Right hindlimb (tissue), 1 donor: ENCODE data around the gene EMILIN3.
A peak's percentile ranks its signal among the peaks of the same experiment; 100 is the strongest.

Experiments used
- DNase-seq: peaks from one replicate; pipeline ENCODE4 v3.0.0-alpha.2; 2018

The EMILIN3 gene, protein sequence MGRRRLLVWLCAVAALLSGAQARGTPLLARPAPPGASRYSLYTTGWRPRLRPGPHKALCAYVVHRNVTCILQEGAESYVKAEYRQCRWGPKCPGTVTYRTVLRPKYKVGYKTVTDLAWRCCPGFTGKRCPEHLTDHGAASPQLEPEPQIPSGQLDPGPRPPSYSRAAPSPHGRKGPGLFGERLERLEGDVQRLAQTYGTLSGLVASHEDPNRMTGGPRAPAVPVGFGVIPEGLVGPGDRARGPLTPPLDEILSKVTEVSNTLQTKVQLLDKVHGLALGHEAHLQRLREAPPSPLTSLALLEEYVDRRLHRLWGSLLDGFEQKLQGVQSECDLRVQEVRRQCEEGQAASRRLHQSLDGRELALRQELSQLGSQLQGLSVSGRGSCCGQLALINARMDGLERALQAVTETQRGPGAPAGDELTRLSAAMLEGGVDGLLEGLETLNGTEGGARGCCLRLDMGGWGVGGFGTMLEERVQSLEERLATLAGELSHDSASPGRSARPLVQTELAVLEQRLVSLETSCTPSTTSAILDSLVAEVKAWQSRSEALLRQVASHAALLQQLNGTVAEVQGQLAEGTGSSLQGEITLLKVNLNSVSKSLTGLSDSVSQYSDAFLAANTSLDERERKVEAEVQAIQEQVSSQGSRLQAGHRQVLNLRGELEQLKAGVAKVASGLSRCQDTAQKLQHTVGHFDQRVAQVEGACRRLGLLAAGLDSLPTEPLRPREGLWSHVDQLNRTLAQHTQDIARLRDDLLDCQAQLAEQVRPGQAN

GRCh38 chr20:41366546-41367392 is at the start of gene EMILIN3:
EMILIN3 (minus strand) TSS chr20:41366818; CDS start chr20:41366634, 184 bp downstream.
- DNase-seq = peak; percentile 64

GRCh38 chr20:41415191-41415590 is 48.6 kb upstream of the EMILIN3 start:
- no peak for DNase-seq

- DNase-seq = no peak
Measured at GRCh38 chr20:41413169-41413568, 46.6 kb upstream of the EMILIN3 start.

GRCh38 chr20:41412324-41413120 is 45.9 kb upstream of the EMILIN3 start:
- DNase-seq = no peak

DNA sequence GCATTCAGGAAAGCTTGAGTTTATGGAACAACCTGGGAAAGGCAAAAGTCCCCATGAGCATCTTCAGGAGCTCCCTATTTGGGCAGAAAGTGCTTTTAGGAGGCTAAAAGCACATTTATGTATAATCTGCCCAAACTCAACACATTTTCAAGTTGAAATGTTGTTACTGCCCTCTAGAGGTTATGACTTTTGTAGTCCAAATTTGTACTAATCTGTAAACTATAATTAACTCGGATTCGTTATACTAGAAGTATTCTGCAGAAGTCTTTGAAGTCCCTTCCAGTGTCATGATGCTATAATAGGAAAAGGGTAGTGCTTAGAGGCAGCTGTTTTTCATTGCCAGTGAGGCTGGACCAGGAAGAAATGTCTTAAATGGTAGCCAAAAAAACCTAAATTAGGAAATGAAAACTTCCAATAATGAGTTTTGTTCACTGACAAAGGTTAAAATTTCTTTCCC is 44.8 kb upstream of the EMILIN3 start:
- no peak for DNase-seq

- peak; percentile 85 for DNase-seq
Measured at GRCh38 chr20:41408986-41409385, 42.4 kb upstream of the EMILIN3 start.

GRCh38 chr20:41408156-41408794 is 41.7 kb upstream of the EMILIN3 start:
- no peak for DNase-seq

DNA sequence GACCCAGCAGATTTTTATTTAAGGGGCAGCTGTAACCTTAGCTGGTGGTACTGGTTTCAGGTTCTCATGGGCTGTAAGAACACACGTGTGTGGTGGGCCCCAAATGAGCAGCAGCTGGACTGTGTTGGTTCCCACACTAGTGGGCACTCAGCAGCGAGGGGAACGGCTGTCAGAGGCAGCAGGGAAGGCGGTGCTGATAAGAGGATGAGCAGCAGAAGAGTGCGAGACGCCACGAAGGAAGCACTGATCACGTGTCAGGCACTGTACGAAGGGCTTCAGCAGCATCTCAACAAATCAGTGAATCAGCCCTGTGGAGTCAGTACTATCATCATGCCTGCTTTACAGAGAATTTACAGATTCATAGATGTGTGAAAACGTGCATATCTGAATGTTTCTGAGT is 41.0 kb upstream of the EMILIN3 start:
- DNase-seq = no peak

GRCh38 chr20:41406896-41407444 is 40.4 kb upstream of the EMILIN3 start:
- no peak for DNase-seq

DNA sequence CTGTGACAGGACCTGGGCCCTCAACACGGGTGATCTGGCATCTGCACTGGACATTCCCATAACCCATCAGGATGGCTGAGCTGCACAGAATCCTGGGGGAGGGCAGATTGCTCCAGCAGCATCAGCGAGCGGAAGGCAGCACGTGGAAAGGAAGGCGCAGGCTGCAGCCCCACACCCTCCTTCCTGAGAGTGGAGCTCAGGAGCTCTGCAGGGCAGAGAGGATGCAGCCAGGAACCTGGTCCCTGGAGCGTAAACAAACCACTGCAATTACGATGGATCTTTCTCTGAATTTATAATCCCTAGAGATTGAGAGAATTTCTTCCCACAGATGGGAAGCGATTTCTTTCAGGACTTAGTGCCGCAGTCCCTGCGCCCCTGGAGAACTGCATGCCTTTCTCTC is 39.7 kb upstream of the EMILIN3 start:
- no peak for DNase-seq

DNA sequence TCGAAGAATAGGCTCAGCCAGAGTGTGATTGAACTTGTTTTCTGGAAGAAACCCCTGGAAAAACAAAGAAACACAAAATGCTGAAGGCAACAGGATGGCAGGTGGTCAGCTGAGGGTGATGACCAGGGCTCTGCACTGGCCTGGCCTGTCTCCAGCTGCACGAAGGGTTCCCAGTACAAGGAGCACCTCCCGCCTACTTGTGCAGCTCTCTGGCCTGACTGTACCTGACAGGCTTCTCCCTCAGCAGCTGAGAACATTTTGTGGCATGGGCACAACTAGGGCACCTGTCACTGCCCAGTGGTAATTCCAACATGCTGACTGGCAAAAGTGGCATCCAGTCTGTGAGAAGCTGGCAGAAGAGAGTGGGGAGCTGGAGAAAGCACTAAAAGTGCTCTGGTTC is 38.8 kb upstream of the EMILIN3 start:
- no peak for DNase-seq

GRCh38 chr20:41403604-41404003 is 37.0 kb upstream of the EMILIN3 start:
- no peak for DNase-seq

GRCh38 chr20:41398408-41398807 is 31.8 kb upstream of the EMILIN3 start:
- DNase-seq = peak; percentile 72

DNA sequence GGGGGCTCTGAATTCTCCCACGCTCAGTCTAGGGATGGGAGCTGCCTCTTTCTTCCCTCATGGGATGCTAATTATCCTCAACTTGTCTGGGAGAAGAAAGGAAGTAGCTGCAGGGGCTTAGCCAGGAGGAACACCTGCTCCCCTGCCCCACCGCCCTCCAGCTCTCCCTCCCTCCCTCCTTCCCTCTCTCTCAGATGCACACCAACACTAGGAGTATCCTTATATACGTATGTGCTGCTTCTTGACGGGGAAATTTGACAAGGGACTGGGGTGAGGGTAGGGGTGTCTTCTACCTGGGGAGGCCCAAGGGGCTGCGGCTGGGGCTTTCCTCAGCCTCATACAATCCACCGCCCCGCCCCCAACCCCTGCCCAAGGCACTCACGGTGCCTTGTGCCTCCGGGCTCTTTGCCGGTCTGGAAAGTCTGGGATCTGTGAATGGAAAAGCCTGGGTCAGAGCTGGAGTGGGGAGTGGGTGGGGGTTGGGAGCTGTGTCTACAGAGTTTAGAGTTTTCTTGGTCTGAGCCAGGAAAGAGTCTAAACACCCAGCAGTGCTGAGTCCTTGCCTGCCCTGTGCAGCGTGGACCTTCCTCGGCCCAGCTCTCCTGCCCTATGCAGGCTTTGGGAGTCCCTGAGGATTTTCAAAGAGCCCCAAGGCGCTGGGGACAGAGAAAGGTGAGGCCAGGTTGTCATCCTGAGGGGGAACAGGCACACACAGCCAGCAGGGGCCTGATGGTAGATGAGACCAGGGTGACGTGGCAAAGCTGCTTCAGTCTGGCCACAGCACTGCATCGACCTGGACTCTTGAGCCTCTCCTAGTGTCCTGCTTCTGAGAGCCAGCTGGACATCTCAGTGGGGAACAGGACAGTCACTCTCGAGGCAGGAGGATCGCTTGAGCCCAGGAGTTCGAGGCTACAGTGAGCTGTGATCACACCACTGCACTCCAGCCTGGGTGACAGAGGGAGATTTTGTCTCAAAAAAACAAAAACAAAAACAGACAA is 29.3 kb upstream of the EMILIN3 start:
- DNase-seq = peak; percentile 87

- no peak for DNase-seq
Measured at GRCh38 chr20:41394931-41395666, 28.5 kb upstream of the EMILIN3 start.

DNA sequence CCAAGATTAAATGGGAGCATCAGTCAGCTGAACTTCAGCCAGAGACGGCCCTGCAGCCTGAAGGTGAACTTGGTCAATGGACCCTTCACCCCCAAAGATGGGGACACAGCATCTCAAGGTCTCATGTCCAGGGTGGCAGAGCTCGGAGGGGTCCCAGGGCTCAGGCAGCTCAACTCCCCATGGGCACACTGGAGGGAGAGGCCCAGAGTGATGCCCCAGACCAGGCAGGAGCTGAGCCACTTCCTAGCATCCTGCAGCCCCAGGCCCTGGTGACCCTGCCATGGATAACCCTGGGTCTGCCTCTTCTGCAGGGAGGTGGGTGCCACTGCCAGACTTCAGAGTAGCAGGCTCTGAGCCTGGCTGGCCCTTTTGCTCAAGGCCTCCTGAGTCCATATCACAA is 27.5 kb upstream of the EMILIN3 start:
- no peak for DNase-seq

GRCh38 chr20:41393705-41394066 is 27.1 kb upstream of the EMILIN3 start:
- DNase-seq = peak; percentile 58

DNA sequence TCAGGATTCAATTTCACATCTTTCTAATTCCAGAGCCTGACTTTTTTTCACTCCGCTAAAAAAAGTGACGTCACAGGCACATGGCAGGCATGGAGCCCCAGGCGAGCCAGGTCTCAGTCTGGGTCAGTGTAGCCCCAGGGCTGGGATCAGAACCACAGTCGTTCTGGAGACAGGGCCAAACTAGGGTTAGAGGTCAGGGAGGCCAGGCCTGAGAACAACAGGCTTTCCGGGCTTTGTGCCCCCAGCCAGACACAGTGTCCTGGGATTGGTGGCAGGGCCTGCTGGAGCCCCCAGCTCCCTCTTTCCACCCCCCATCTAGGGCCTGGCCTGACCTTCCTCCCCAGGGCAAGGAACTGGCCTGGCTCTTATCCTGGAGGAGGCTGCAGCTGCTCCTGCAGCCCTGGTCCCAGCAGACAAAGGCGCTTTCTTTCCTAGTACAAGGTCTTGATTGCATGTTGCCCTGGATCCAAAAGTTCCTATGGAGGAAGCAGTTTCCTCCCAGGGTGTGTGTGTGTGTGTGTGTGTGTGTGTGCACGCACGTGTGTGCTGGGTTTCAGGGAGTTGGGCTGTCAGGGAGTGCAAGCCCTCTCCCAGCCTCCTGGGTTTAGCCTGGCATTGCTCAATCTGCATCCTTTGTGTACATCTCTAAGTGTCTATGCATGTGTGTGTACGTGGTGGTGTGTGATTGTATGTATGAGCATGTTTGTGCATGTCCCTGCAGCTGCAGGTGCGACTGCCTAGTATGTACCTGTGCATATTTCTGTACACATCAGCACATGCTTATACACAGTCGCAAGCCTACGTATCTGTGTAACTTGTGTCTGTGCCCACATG is 26.5 kb upstream of the EMILIN3 start:
- DNase-seq = peak; percentile 83
